Retinal pigment epithelial cell (primary cell): ENCODE data around the gene FBXW9.
"Not testable (repeated sequence)": the region's sequence is repeated elsewhere in the genome, so short reads cannot be mapped to it uniquely, and the experiment has no call there.

Source experiments
- DNase-seq: peaks from one replicate; pipeline ENCODE4 v3.0.0-alpha.2; 2010; ENCODE audit warnings: low read depth
- H3K4me3 ChIP-seq: 2 replicates; pipeline ENCODE4 v1.5.1; 2011; ENCODE audit warnings: mild to moderate bottlenecking, low read length, control low read depth, moderate library complexity
- CTCF ChIP-seq: conservative IDR thresholded peaks from 2 replicates; pipeline ENCODE4 v1.5.1; 2011; ENCODE audit warnings: low read depth, low read length, control low read depth, inconsistent platforms

FBXW9 gene

GRCh38 chr19:12731337-12731736, 34.9 kb upstream of the FBXW9 start:
- H3K4me3 ChIP-seq, result no peak overlapping the region
- no peak for TF ChIP-seq CTCF
- no peak for DNase-seq

- DNase-seq, result no peak
- no peak overlapping the region for H3K4me3 ChIP-seq
- TF ChIP-seq CTCF, result no peak
Observed at GRCh38 chr19:12730064-12730463, 33.6 kb upstream of the FBXW9 start.

- DNase-seq, result no peak
- H3K4me3 ChIP-seq, result no peak overlapping the region
- no peak for TF ChIP-seq CTCF
Observed at GRCh38 chr19:12727745-12728433, 31.5 kb upstream of the FBXW9 start.

- no peak overlapping the region for H3K4me3 ChIP-seq
- DNase-seq, result no peak
- no peak for TF ChIP-seq CTCF
Observed at GRCh38 chr19:12726988-12727316, 30.5 kb upstream of the FBXW9 start.

GRCh38 chr19:12725612-12726011, 29.2 kb upstream of the FBXW9 start:
- DNase-seq, result not testable (repeated sequence)

GRCh38 chr19:12723641-12724426, 27.4 kb upstream of the FBXW9 start, which contains the start of gene TNPO2:
Gene TNPO2, minus strand, starts transcription at chr19:12723932. Its CDS starts 2,955 bp downstream, at chr19:12720977.
- H3K4me3 ChIP-seq, result peak within 1 kb of the TSS; percentile 88
- no peak for DNase-seq
- TF ChIP-seq CTCF, result no peak

More at GRCh38 chr19:12725612-12726011, 29.2 kb upstream of the FBXW9 start:
- H3K4me3 ChIP-seq, result not testable (repeated sequence)

GRCh38 chr19:12723381-12723640, 26.9 kb upstream of the FBXW9 start:
- H3K4me3 ChIP-seq, result peak overlapping the region; percentile 88
- no peak for DNase-seq
- TF ChIP-seq CTCF, result no peak
